GM19025 (cell line): ENCODE results near the gene ZNF280C.

ENCODE experiments used
- ATAC-seq: cut with Tn5 transposase; IDR thresholded peaks from one replicate; pipeline ENCODE4 v1.9.1; 2021; ENCODE audit warnings: mild to moderate bottlenecking, low read depth, moderate library complexity; ENCODE audit not compliant: unreplicated experiment

Gene ZNF280C

GRCh38 chrX:130179170-130179569, 89.5 kb downstream of the ZNF280C start:
- no peak for ATAC-seq

- no peak for ATAC-seq
Observed at GRCh38 chrX:130176942-130177341, 91.8 kb downstream of the ZNF280C start.

- peak; percentile 82 for ATAC-seq
Observed at GRCh38 chrX:130176354-130176776, 92.3 kb downstream of the ZNF280C start.

GRCh38 chrX:130174937-130175336, 93.8 kb downstream of the ZNF280C start:
- no peak for ATAC-seq

DNA sequence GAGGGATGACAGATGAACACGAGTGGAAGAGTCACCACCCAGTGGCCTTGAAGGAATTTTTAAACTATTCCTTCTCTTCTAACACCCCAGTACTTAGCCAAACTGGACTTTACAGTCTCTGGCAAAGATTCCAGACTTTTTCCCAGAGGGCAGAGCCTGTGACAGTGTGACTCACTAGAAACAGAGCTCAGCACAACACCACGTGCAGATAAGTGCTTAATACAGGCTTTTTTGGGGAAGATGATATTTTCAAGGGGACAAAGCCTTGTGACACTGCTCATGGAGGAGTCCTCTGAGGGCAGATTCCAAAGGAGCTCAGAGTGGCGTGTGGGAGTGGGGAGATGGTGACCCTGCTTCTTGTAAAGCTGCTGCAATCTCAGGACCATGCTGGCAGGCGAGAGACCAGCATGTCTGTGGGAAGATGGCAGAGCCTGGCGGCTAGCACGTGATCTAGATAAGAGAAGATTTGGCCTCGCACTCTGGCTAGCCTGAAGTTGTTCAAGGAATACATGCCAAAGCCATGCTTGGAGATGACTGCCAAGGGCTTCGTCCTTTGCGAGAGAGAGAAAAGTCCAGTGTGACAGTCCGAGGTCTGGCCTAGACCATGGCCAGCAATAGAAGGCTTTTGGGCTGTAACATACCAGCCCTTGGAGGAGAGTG, 94.5 kb downstream of the ZNF280C start:
- ATAC-seq = no peak

DNA sequence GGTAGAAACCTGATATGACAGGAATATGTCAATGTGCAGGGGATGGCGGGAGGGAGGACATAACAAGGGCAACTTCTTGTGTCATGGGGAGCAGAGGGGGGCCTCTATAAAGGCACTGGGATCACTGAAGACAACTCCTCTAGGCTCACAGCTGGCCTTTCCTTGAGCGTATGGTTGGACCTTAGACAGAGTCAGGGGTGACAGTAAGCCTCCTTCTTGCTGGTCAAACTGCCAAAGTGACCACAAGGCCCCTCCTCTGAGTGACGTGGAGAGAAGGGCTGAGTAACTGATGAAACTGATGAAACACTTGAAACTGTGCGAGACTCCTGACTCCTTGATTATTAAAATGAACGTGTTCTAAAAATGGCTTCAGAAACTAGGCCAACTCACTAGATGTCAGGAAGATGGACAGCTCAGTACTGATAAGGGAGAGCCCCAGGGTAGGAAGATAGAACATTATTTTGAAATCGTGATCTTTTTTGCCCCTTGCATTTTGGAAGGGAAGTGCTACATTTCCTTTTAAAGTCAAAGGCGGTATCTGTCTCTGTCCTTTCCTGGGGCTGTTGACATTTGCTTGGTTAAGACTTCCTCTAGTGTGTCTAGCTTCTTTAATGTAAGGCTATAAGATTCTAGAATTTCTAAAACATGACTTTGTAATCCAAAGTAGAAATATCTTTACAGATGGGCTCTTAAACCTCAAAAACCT, 95.4 kb downstream of the ZNF280C start:
- no peak for ATAC-seq

GRCh38 chrX:130172127-130172845, 96.4 kb downstream of the ZNF280C start:
- no peak for ATAC-seq

DNA sequence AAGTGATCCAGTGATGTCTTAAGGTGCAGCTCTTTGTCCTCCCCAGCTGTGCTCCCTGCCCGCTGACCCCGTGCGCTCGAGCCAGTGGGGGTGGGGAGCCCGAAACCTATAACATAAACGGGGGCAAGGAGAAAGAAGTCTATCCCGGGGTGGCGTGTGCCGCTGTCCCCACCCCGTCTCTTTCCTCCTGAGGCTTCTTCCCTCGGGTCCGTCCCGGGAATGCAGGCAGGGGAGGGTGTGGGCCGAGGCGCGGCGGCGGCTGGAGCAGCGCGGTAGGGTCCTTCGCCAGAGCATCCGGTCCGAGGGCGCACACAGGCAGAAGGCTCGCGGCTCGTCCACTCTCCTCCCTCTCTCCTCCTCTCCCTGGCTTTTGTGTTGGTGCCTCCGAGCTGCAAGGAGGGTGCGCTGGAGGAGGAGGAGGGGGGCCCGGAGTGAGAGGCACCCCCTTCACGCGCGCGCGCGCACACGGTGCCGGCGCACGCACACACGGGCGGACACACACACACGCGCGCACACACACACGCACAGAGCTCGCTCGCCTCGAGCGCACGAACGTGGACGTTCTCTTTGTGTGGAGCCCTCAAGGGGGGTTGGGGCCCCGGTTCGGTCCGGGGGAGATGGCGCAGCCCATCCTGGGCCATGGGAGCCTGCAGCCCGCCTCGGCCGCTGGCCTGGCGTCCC, 97.1 kb downstream of the ZNF280C start, which contains the start of gene RAB33A:
Gene RAB33A (plus strand): TSS at position 517 of the 681 bp plus-strand sequence. CDS start 101 bp downstream, at position 618.
- ATAC-seq = no peak

DNA sequence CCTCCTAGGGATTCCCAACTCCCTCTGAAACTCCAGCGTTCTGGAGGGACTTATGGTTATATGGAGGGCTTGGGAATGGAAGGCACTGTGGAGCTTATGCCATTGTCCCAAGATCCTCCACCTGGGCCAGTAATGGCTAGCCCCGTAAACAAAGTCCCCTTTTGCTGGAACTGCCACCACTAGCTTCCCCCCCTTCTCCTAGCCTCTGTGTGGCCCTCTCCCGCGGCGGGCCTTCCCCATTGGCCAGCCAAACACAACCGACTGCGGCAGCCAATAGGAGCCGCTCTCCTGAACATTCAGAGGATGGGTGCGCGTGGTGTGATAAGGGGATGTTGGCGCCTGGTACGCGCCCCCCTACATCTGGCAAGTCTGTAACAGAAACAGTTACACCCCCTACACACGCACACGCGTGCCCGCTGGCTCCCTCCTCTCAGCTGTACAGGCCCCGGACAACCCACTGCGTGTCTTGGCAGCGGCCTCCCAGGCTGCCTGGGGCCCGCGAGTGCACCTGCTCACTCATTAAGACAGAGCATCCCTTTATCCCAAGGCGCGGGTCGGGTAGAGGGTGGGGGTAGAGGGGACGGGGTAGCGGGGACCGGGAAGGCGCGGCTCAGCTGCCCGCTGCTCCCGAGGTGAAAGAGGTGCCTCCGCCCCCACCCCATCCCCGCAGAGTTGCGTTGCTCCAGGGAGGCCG, 97.8 kb downstream of the ZNF280C start:
- ATAC-seq = peak; percentile 64

- ATAC-seq = no peak
Observed at GRCh38 chrX:130167040-130167439, 101.7 kb downstream of the ZNF280C start.

- ATAC-seq = no peak
Observed at GRCh38 chrX:130166503-130166777, 102.3 kb downstream of the ZNF280C start.

GRCh38 chrX:130165703-130166502, 102.8 kb downstream of the ZNF280C start, which contains the start of gene AIFM1:
Gene AIFM1 (minus strand): TSS chrX:130165841. CDS start chrX:130165656, 185 bp downstream.
- peak; percentile 89 for ATAC-seq

DNA sequence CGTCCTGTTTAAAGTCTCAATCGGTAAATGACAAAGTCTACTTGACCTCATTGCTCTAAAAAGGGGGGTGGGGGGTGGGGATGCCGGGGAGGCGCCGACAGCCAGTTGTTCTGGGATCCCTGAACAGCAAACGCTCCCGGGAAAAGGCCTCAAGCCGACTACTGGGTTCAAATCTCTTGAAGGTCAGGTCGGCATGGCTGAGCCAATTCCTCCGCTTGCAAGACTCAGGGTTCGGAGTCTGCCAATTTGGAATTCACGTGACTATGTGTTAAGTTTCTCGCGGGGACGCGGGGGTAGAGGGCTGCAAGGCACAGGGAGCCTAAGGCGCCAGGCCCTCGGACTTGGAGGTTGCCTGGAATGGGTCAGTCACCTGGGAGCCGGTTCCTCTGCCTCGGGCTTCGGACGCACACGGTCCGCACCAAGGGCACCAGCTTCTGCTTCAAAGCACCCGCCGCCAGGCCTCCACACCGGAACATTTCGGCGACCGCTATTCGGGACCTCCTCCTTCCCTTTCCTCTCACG, 103.5 kb downstream of the ZNF280C start:
- no peak for ATAC-seq

DNA sequence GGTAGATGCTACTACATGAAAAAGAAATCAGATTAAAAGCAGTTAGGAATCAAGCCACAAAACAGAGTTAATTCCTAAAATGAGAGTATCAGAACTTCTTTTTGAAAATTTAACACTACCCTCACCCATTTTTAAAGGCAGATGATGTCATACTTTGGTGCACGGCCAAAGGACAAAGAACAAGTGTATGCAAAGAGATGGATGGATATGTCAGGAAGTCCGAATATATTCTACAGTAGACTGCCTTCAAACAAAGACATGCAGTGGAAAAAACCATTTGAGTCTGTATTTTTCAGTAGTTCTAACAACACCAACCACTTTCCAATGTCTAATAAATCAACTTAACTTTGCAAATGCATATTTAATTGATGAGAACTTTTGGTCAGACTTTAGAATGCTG, 105.3 kb downstream of the ZNF280C start:
- ATAC-seq = no peak

GRCh38 chrX:130162094-130162735, 106.5 kb downstream of the ZNF280C start:
- no peak for ATAC-seq

DNA sequence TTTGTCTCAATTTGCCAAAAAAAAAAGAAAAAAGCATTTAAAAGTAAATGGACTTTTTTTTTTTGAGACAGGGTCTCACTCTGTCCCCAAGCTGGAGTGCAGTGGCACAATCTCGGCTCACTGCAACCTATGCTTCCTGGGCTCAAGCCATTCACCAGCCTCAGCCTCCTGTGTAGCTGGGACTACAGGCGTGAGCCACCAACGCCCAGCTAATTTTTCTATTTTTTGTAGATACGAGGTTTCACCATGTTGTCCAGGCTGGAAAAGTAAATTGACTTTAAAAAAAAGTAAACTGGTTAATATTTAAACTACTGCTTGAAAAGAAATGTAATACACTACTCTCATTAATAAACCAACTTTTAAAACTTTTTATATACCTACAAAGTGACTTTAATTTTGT, 108.9 kb downstream of the ZNF280C start:
- ATAC-seq = no peak

- no peak for ATAC-seq
Observed at GRCh38 chrX:130158311-130158710, 110.4 kb downstream of the ZNF280C start.

DNA sequence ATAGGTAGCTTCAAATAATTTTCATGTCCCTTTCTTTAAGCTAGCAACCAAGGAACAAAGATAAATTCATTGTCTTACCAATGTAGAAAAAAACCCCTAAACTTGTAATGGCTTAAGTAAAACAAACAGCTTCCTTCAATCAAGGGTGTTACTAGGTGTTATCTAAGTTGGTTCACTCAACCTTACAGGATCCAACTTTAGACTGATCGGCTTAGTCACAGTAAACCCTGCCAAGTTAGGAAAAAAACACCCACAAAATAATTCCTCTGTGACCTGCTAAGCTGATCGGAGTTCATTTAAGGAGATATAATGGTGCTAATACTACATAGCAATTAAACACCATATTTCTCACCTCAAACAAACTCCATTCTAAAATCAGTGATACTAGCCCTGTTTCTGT, 113.1 kb downstream of the ZNF280C start:
- no peak for ATAC-seq
